ENCODE measurements around the gene TGFB1I1. TPM values are rescaled to one million over a fixed set of nuclear protein-coding genes. Genes with fewer than 3 reads are reported as not detected.

Gene TGFB1I1
- total and polyA plus RNA-seq, 2 of the 13 experiments (the other 11 are each of a cell fraction or from before 2014, with no cell fraction given): 0.80 to 2.9 TPM

- Histone ChIP-seq H3K79me2 (ENCODE audit: insufficient read depth, low read length) (no peaks in the 10 kb centered on the region), H3K36me3 (replicated peaks in 1 of 2; ENCODE audit: control insufficient read depth in 1 of 2, insufficient read depth in 2 of 2, low read length in 2 of 2) (peaks cover 3 to 13% of the 10 kb centered on the region in 2 experiments; a peak in 3 of 5 replicates), H3K4me1 (ENCODE audit: insufficient read depth, low read length) (peaks cover 27% of the 10 kb centered on the region), H4K20me1 (ENCODE audit: insufficient read depth, low read length) (no peaks in the 10 kb centered on the region), H2AFZ (ENCODE audit: low read length) (no peak overlapping the region), H3K4me2 (ENCODE audit: low read depth, low read length) (no peak overlapping the region), H3K4me3 (replicated peaks in 1 of 3; ENCODE audit: insufficient read depth in 1 of 3, low read depth in 2 of 3, low read length in 3 of 3) (no peak overlapping the region), H3K27me3 (ENCODE audit: control insufficient read depth in 1 of 2, insufficient read depth in 2 of 2, low read length in 2 of 2) (peaks cover 0 to 11% of the 10 kb centered on the region in 2 experiments; a peak in 3 of 5 replicates), H3K9me3 (ENCODE audit: low read length) (no peaks in the 10 kb centered on the region), H3K9ac (ENCODE audit: insufficient read depth, low read depth, low read length) (no peak overlapping the region), H3K27ac (ENCODE audit: extremely low read length, insufficient read depth, low read length) (no peak overlapping the region)
- no peak for TF ChIP-seq ZNF121 (CRISPR knock-in tag; IDR thresholded peaks at IDR 0.05)
- TF ChIP-seq PRPF4 (IDR thresholded peaks at IDR 0.05; ENCODE audit: low read depth, low read length, poor library complexity, severe bottlenecking): no peak
- TF ChIP-seq ZZZ3 (CRISPR knock-in tag; IDR thresholded peaks at IDR 0.05; ENCODE audit: borderline replicate concordance): no peak
- TF ChIP-seq REST (IDR thresholded peaks at IDR 0.05; ENCODE audit: borderline replicate concordance in 1 of 2, low read depth in 1 of 2, low read length in 2 of 2): no peak
- no peak for TF ChIP-seq ZSCAN31 (CRISPR knock-in tag; IDR thresholded peaks at IDR 0.05; ENCODE audit: low read depth)
- no peak for TF ChIP-seq ZNF678 (CRISPR knock-in tag; IDR thresholded peaks at IDR 0.05)
- TF ChIP-seq CHD2 (IDR thresholded peaks at IDR 0.05; ENCODE audit: low read depth, low read length): no peak
- TF ChIP-seq FOSL2 (CRISPR knock-in tag; IDR thresholded peaks at IDR 0.05): no peak
- TF ChIP-seq ZNF7 (CRISPR knock-in tag; IDR thresholded peaks at IDR 0.05): no peak
- no peak for TF ChIP-seq JARID2 (CRISPR knock-in tag; IDR thresholded peaks at IDR 0.05; ENCODE audit: insufficient replicate concordance)
- no peak for TF ChIP-seq ZNF567 (CRISPR knock-in tag; IDR thresholded peaks at IDR 0.05; ENCODE audit: borderline replicate concordance)
- no peak for TF ChIP-seq ZBTB4 (CRISPR knock-in tag; IDR thresholded peaks at IDR 0.05; ENCODE audit: borderline replicate concordance)
- no peak for TF ChIP-seq ZBTB37 (CRISPR knock-in tag; IDR thresholded peaks at IDR 0.05)
- TF ChIP-seq ZNF326 (CRISPR knock-in tag; IDR thresholded peaks at IDR 0.05; ENCODE audit: borderline replicate concordance): no peak
- TF ChIP-seq RBM22 (optimal IDR thresholded peaks at IDR 0.05; ENCODE audit: low read length): no peak
- WGBS (ENCODE audit: low lambda C conversion rate): 100% methylated on average over 3 of the region's 5 CpGs
- POLR2A ChIA-PET: interaction anchor here (1.9 kb wide), 1 partner anchor 9 kb away, joined by 6 read pairs; no protein-coding TSS in a partner anchor
- ATAC-seq (no peak), DNase-seq (ENCODE audit: low spot score) (no peak), FAIRE-seq (no peak)
- CTCF ChIA-PET (ENCODE audit: low intra/inter-chr PET ratio, low total read pairs): no interaction called here
- no TSS peak for BruUV-seq (replicated peaks)
- intact Hi-C loops (cut with micrococcal nuclease; ENCODE audit: unreplicated experiment) (no loop called here), in situ Hi-C loops (cut with HindIII; ENCODE audit: extremely low pct_ligation_motif_present, low pct_unique_long_range_greater_than_20kb) (no loop called here)
These were observed 14.1 kb downstream of the TGFB1I1 start for GRCh38 chr16:31486045-31486444.
